HG02938 (cell line): ENCODE data around the gene SYNC.
"Not testable (repeated sequence)": the region's sequence is repeated elsewhere in the genome, so short reads cannot be mapped to it uniquely, and the experiment has no call there.

ENCODE experiments used
- ATAC-seq: cut with Tn5 transposase; IDR thresholded peaks from one replicate; pipeline ENCODE4 v1.9.1; 2021; ENCODE audit warnings: mild to moderate bottlenecking, moderate library complexity; ENCODE audit not compliant: unreplicated experiment

Gene SYNC

GRCh38 chr1:32647308-32648134, 55.0 kb downstream of the SYNC start:
- ATAC-seq, result no peak

GRCh38 chr1:32644426-32644825, 58.1 kb downstream of the SYNC start:
- ATAC-seq, result no peak

- ATAC-seq, result not testable (repeated sequence)
Observed at GRCh38 chr1:32642292-32642827, 60.2 kb downstream of the SYNC start.

- no peak for ATAC-seq
Observed at GRCh38 chr1:32639489-32640075, 63.0 kb downstream of the SYNC start.

GRCh38 chr1:32636914-32637645, 65.5 kb downstream of the SYNC start:
- no peak for ATAC-seq

GRCh38 chr1:32635508-32636277, 66.9 kb downstream of the SYNC start:
- ATAC-seq, result no peak

- ATAC-seq, result no peak
Observed at GRCh38 chr1:32632829-32633228, 69.7 kb downstream of the SYNC start.

- not testable (repeated sequence) for ATAC-seq
Observed at GRCh38 chr1:32630173-32630572, 72.4 kb downstream of the SYNC start.
